Right cardiac atrium (tissue), 5 donors: Measurements from ENCODE around the gene LRIG3. TPM values are rescaled to one million over a fixed set of nuclear protein-coding genes. Genes with fewer than 3 reads are reported as not detected.
"Not testable (repeated sequence)": the region's sequence is repeated elsewhere in the genome, so short reads cannot be mapped to it uniquely, and the experiment has no call there.

Experiments used
- ATAC-seq, 2 donors: fragments of 200-7000 bp; cut with Tn5 transposase; one replicate each; pipeline versions ENCODE4 v1.8.0 to v1.9.1; 2020; ENCODE audit warnings: moderate library complexity in 2 of 2, mild to moderate bottlenecking in 1 of 2
- DNase-seq, 3 donors: peaks; one replicate each; pipeline ENCODE4 v3.0.0-alpha.2; 2020
- H3K27ac ChIP-seq: one replicate; pipeline ENCODE4 v1.5.1; 2013; ENCODE audit warnings: mild to moderate bottlenecking, low read length, control low read depth, moderate library complexity
- H3K27me3 ChIP-seq: one replicate; pipeline ENCODE4 v1.6.1; 2013; ENCODE audit not compliant: control insufficient read depth, insufficient read depth
- H3K4me1 ChIP-seq: one replicate; pipeline ENCODE4 v1.6.1; 2013; ENCODE audit warnings: low read length; ENCODE audit not compliant: control insufficient read depth, insufficient read depth
- H3K4me3 ChIP-seq: one replicate; pipeline ENCODE4 v1.5.1; 2013; ENCODE audit warnings: low read length, control low read depth
- H3K9me3 ChIP-seq: one replicate; pipeline ENCODE4 v1.6.1; 2013; ENCODE audit warnings: low read length; ENCODE audit not compliant: control insufficient read depth
- WGBS: extraction: QIAGEN DNeasy Blood & Tissue Kit; methylation state at CpG from one replicate; pipeline ENCODE4 v1.1.7; 2013; 5-methylcytosine and 5-hydroxymethylcytosine counted together
- intact Hi-C, 4 donors: fragments of 100-400 bp; cut with DNase I; formaldehyde crosslinking; loops; one replicate each; pipeline versions ENCODE4 v1.11.0 to v1.14.0; 2022 to 2023
- polyA plus RNA-seq: library from polyadenylated mRNA; stranded (reverse); fragments of 200-250 nt; gene quantifications from one replicate; pipeline ENCODE4 v1.2.3, GENCODE V29; 2013
- total RNA-seq, 4 donors: library from RNA; stranded (reverse); fragmentation: NEBNext Ultra II Directional; extraction: Animal tissue kit (Norgen Biotek cat#: 25700); gene quantifications; one replicate each; pipeline ENCODE4 v1.2.1, GENCODE V29; 2021
- donor health status: healthy with polysubstance abuse.
- donor health status: DM: no; HTN: yes; CAD: no.
- donor health status: DM: no; HTN: no; CAD: no.
- donor health status: DM: no; HTN: yes; CAD: no; lungs with severe emphysema.
- donor health status: DM: yes; HTN: yes; CAD: no.

Gene LRIG3
- total and polyA plus RNA-seq, 5 donors = 3.0 to 22.7 (median 12.0) TPM

GRCh38 chr12:58855630-58856029 is 64.7 kb downstream of the LRIG3 start:
- ATAC-seq, H3K9me3 ChIP-seq, H3K27ac ChIP-seq, DNase-seq, intact Hi-C loops, H3K27me3 ChIP-seq, H3K4me3 ChIP-seq, H3K4me1 ChIP-seq: not testable (repeated sequence)
- WGBS = 79% methylated on average over 5 of the region's 5 CpGs

GRCh38 chr12:58850826-58851225 is 69.5 kb downstream of the LRIG3 start:
- no peak overlapping the region for H3K4me3 ChIP-seq
- 83% methylated on average over 3 of the region's 3 CpGs for WGBS
- no peaks in the 10 kb centered on the region for H3K4me1 ChIP-seq
- no peak for DNase-seq
- intact Hi-C loops = no loop called here
- H3K9me3 ChIP-seq = no peaks in the 10 kb centered on the region
- no peaks in the 10 kb centered on the region for H3K27me3 ChIP-seq
- no peak overlapping the region for H3K27ac ChIP-seq
- ATAC-seq = no peak

DNA sequence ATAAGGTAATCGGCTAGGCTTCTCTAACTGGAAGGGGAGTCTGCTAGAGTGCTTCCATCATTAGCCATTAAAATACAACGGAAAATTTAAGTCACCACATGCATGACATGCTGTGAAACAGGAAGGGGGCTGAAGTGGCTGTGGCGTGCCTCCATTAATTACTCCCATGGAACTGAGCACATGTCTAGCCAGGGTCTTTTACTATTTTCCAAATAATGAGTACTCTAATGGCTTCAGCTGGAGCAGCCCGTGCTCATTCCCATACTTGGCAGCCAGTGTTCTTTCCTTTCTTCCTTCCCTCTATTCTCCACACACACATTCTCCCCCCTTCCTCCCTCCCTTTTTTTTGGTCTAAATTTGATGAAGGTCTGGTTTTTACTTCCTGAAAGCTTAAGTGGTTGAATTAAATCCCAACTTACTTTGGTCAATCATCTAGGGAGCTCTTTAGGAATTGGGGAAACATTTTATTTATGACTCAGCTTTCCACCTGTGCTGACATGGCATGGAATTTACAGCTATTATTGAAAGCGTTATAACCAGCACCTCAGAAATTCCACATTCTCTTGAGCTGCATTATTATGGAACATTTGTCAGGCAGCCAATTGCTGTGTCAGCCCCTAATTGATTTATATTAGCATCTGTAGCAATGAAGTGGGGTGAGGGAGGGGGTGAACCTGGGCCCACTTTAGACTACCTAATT is 72.3 kb downstream of the LRIG3 start:
- intact Hi-C loops = no loop called here
- ATAC-seq = no peak
- no peak for DNase-seq
- WGBS = 41% methylated on average over 5 of the region's 5 CpGs
- Histone ChIP-seq H3K27me3 (no peaks in the 10 kb centered on the region), H3K27ac (no peak overlapping the region), H3K9me3 (no peaks in the 10 kb centered on the region), H3K4me1 (no peaks in the 10 kb centered on the region), H3K4me3 (no peak overlapping the region)

GRCh38 chr12:58844161-58844560 is 76.1 kb downstream of the LRIG3 start:
- Histone ChIP-seq H3K27me3 (no peaks in the 10 kb centered on the region), H3K9me3 (no peaks in the 10 kb centered on the region), H3K27ac (no peak overlapping the region), H3K4me1 (no peaks in the 10 kb centered on the region), H3K4me3 (no peak overlapping the region)
- DNase-seq (no peak), ATAC-seq (no peak)
- intact Hi-C loops = no loop called here
- 90% methylated on average over 4 of the region's 4 CpGs for WGBS

DNA sequence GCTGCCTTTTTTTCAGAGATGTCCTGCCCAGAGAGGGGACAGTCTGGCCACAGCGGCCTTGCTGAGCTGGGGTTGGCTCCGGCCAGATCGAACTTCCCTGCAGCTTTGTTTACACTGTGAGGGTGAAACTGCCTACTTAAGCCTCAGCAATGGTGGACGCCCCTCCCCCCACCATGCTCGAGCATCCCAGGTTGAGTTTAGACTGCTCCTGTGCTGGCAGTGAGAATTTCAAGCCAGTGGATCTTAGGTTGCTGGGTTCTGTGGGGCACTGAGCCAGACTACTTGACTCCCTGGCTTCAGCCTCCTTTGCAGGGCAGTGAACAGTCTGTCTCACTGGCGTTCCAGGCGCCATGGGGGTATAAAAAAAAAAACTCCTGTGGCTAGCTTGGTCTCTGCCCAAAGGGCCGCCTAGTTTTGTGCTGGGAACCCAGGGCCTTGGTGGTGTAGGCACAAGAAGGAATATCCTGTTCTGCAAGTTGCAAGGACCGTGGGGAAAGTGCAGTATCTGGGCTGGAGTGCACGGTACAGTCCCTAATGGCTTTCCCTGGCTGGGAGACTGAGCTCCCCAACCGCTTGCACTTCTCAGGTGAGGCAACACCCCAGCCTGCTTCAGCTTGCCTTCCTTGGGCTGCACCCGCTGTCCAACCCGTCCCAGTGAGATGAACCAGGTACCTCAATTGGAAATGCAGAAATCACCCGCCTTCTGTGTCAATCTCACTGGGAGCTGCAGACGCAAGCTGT is 79.1 kb downstream of the LRIG3 start:
- DNase-seq = peak in 1 of 3 donors; percentile 49
- Histone ChIP-seq H3K4me1 (no peaks in the 10 kb centered on the region), H3K27me3 (no peaks in the 10 kb centered on the region), H3K27ac (no peak overlapping the region), H3K4me3 (no peak overlapping the region), H3K9me3 (no peaks in the 10 kb centered on the region)
- ATAC-seq = peak; percentile 23 to 55
- intact Hi-C loops = no loop called here
- WGBS = 75% methylated on average over 15 of the region's 15 CpGs

DNA sequence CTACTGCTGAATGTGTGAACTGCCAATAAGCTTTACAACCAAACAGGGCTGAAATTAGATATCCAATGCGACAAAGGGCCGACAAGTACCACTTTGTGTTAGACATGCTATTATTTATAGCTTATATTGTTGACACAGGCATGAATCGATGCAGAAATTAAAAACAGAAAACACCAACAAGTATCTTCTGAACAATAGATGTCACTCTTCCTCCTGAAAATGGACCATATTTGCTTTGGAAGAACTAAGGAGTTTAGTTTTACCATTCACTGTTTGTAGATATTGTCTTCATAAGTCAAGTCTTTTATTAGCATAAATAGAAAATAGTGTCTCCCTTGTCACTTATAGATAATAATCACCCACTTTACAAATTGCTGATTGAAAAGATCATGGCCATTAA is 86.5 kb downstream of the LRIG3 start:
- Histone ChIP-seq H3K27ac (no peak overlapping the region), H3K27me3 (no peaks in the 10 kb centered on the region), H3K9me3 (no peaks in the 10 kb centered on the region), H3K4me3 (no peak overlapping the region), H3K4me1 (no peaks in the 10 kb centered on the region)
- WGBS = 54% methylated on average over 3 of the region's 3 CpGs
- ATAC-seq (no peak), DNase-seq (no peak)
- intact Hi-C loops = no loop called here

GRCh38 chr12:58832920-58833319 is 87.4 kb downstream of the LRIG3 start:
- DNase-seq = no peak
- H3K27me3 ChIP-seq = no peaks in the 10 kb centered on the region
- no peaks in the 10 kb centered on the region for H3K9me3 ChIP-seq
- no peak for ATAC-seq
- H3K4me1 ChIP-seq = no peaks in the 10 kb centered on the region
- no peak overlapping the region for H3K27ac ChIP-seq
- intact Hi-C loops = no loop called here
- 82% methylated on average over 1 of the region's 1 CpG for WGBS
- H3K4me3 ChIP-seq = no peak overlapping the region
